Neural cell (in vitro differentiated cells): Measurements from ENCODE around the gene TTLL5.

ENCODE experiments used
- CTCF ChIP-seq: fragments of 450-650 bp; IDR thresholded peaks from 2 replicates; pipeline ENCODE4 v1.5.1; 2014; ENCODE audit warnings: antibody characterized with exemption, mild to moderate bottlenecking, moderate library complexity; ENCODE audit not compliant: poor library complexity, severe bottlenecking
- EP300 ChIP-seq: fragments of 450-650 bp; conservative IDR thresholded peaks from 2 replicates; pipeline ENCODE4 v1.6.1; 2014; ENCODE audit warnings: antibody characterized with exemption, mild to moderate bottlenecking, moderate library complexity; ENCODE audit not compliant: poor library complexity, severe bottlenecking
- EZH2 ChIP-seq: fragments of 200-600, 300-800 bp; shearing (Covaris generic), sonication (generic); IDR thresholded peaks from 2 replicates; pipeline ENCODE4 v1.6.1; 2014; ENCODE audit warnings: antibody characterized with exemption, low read length, borderline replicate concordance, mild to moderate bottlenecking; ENCODE audit not compliant: insufficient read depth, poor library complexity, severe bottlenecking
- MXI1 ChIP-seq: fragments of 450-650 bp; conservative IDR thresholded peaks from 2 replicates; pipeline ENCODE4 v1.6.1; 2014; ENCODE audit warnings: antibody characterized with exemption, mild to moderate bottlenecking; ENCODE audit not compliant: poor library complexity, severe bottlenecking
- POLR2AphosphoS5 ChIP-seq: IDR thresholded peaks from 2 replicates; pipeline ENCODE4 v1.6.1; 2012
- RAD21 ChIP-seq: fragments of 450-650 bp; conservative IDR thresholded peaks from 2 replicates; pipeline ENCODE4 v1.6.1; 2014; ENCODE audit warnings: antibody characterized with exemption, mild to moderate bottlenecking, moderate library complexity
- REST ChIP-seq: IDR thresholded peaks from 2 replicates; pipeline ENCODE4 v1.6.1; 2012; ENCODE audit warnings: borderline replicate concordance
- SMC3 ChIP-seq: fragments of 450-650 bp; conservative IDR thresholded peaks from 2 replicates; pipeline ENCODE4 v1.6.1; 2014; ENCODE audit warnings: antibody characterized with exemption, mild to moderate bottlenecking, moderate library complexity; ENCODE audit not compliant: poor library complexity
- TAF1 ChIP-seq: IDR thresholded peaks from 2 replicates; pipeline ENCODE4 v1.6.1; 2012; ENCODE audit warnings: low read depth

GRCh38 chr14:75941030-75941429, 280.0 kb downstream of the TTLL5 start:
- no peak for TF ChIP-seq CTCF
- no peak for TF ChIP-seq EZH2
- TF ChIP-seq POLR2AphosphoS5, result no peak
- TF ChIP-seq EP300, result no peak
- no peak for TF ChIP-seq SMC3
- no peak for TF ChIP-seq REST
- TF ChIP-seq TAF1, result no peak
- TF ChIP-seq RAD21, result no peak
- TF ChIP-seq MXI1, result no peak
